EH (cell line): ENCODE data around the gene DHPS.
A peak's percentile ranks its signal among the peaks of the same experiment; 100 is the strongest.
"Not testable (repeated sequence)": the region's sequence is repeated elsewhere in the genome, so short reads cannot be mapped to it uniquely, and the experiment has no call there.

ENCODE experiments used
- DNase-seq: peaks from one replicate; pipeline ENCODE4 v3.0.0-alpha.2; 2015; ENCODE audit warnings: low read depth

DHPS gene

GRCh38 chr19:12705654-12706331 is 24.1 kb upstream of the DHPS start:
- DNase-seq = no peak

GRCh38 chr19:12705169-12705568 is 23.5 kb upstream of the DHPS start:
- DNase-seq = no peak

- peak; percentile 52 for DNase-seq
Observed at GRCh38 chr19:12703046-12703445, 21.4 kb upstream of the DHPS start.

GRCh38 chr19:12701596-12702282 is 20.1 kb upstream of the DHPS start:
- no peak for DNase-seq

GRCh38 chr19:12698138-12698537 is 16.5 kb upstream of the DHPS start:
- DNase-seq = no peak

- not testable (repeated sequence) for DNase-seq
Observed at GRCh38 chr19:12697425-12697824, 15.7 kb upstream of the DHPS start.

- DNase-seq = peak; percentile 94
Observed at GRCh38 chr19:12696366-12697335, 15.0 kb upstream of the DHPS start, which contains the start of gene FBXW9. TSS of gene FBXW9 (minus strand) at chr19:12696631. CDS start at chr19:12696581, 50 bp downstream.

GRCh38 chr19:12695997-12696365 is 14.3 kb upstream of the DHPS start:
- DNase-seq = no peak

- DNase-seq = no peak
Observed at GRCh38 chr19:12695514-12695913, 13.8 kb upstream of the DHPS start.

- DNase-seq = no peak
Observed at GRCh38 chr19:12695096-12695495, 13.4 kb upstream of the DHPS start.

GRCh38 chr19:12694641-12695040 is 13.0 kb upstream of the DHPS start:
- DNase-seq = no peak

- DNase-seq = no peak
Observed at GRCh38 chr19:12692960-12693359, 11.3 kb upstream of the DHPS start.

GRCh38 chr19:12689581-12690216 is 8.0 kb upstream of the DHPS start:
- no peak for DNase-seq

- no peak for DNase-seq
Observed at GRCh38 chr19:12689012-12689411, 7.3 kb upstream of the DHPS start.

- no peak for DNase-seq
Observed at GRCh38 chr19:12687496-12688196, 6.0 kb upstream of the DHPS start, which contains the start of gene GNG14. TSS of gene GNG14 (plus strand) at chr19:12687998. CDS start at chr19:12688049, 51 bp downstream.

- no peak for DNase-seq
Observed at GRCh38 chr19:12685831-12686230, 4.2 kb upstream of the DHPS start.

- DNase-seq = no peak
Observed at GRCh38 chr19:12680034-12680433, 1.6 kb downstream of the DHPS start.

GRCh38 chr19:12678039-12678438 is 3.6 kb downstream of the DHPS start:
- DNase-seq = not testable (repeated sequence)

- no peak for DNase-seq
Observed at GRCh38 chr19:12676928-12677327, 4.8 kb downstream of the DHPS start.

- DNase-seq = peak; percentile 76
Observed at GRCh38 chr19:12676384-12676792, 5.3 kb downstream of the DHPS start.

- DNase-seq = no peak
Observed at GRCh38 chr19:12675940-12676339, 5.7 kb downstream of the DHPS start.
